Upper lobe of right lung (tissue), 1 donor: ENCODE data around the gene WDR1. TPM values are rescaled to one million over a fixed set of nuclear protein-coding genes. Genes with fewer than 3 reads are reported as not detected.
A peak's percentile ranks its signal among the peaks of the same experiment; 100 is the strongest.

Source experiments
- ATAC-seq: fragments of 200-7000 bp; cut with Tn5 transposase; one replicate; pipeline ENCODE4 v1.9.1; 2020; ENCODE audit warnings: mild to moderate bottlenecking, moderate library complexity
- DNase-seq: peaks from one replicate; pipeline ENCODE4 v3.0.0-alpha.2; 2020
- H3K27ac ChIP-seq: fragments of 200-600 bp; one replicate; pipeline ENCODE4 v1.8.0; 2022
- H3K27me3 ChIP-seq: fragments of 200-600 bp; one replicate; pipeline ENCODE4 v1.8.0; 2022; ENCODE audit warnings: mild to moderate bottlenecking
- H3K36me3 ChIP-seq: fragments of 200-600 bp; one replicate; pipeline ENCODE4 v1.8.0; 2022
- H3K4me1 ChIP-seq: fragments of 200-600 bp; one replicate; pipeline ENCODE4 v1.8.0; 2022
- H3K4me3 ChIP-seq: fragments of 200-600 bp; one replicate; pipeline ENCODE4 v1.8.0; 2022; ENCODE audit warnings: mild to moderate bottlenecking
- H3K9me3 ChIP-seq: fragments of 200-600 bp; one replicate; pipeline ENCODE4 v1.8.0; 2022
- CTCF ChIP-seq: fragments of 200-600 bp; IDR thresholded peaks from one replicate; pipeline ENCODE4 v1.8.0; 2022; ENCODE audit warnings: antibody characterized with exemption
- intact Hi-C: fragments of 100-400 bp; cut with DNase I; formaldehyde crosslinking; loops from one replicate; pipeline ENCODE4 v1.11.0; 2022
- total RNA-seq: library from RNA; stranded (reverse); fragmentation: NEBNext Ultra II Directional; extraction: Animal tissue kit (Norgen Biotek cat#: 25700); gene quantifications from one replicate; pipeline ENCODE4 v1.2.1, GENCODE V29; 2021
- donor health status: DM: no; HTN: yes; CAD: no; lungs with severe emphysema.

The WDR1 gene
- total RNA-seq, 1 donor from 2014 or later = 234 TPM

- intact Hi-C loops = no loop called here
- H3K27ac ChIP-seq = no peak overlapping the region
- peak; percentile 65 for TF ChIP-seq CTCF
Observed at GRCh38 chr4:10063544-10064300, 52.9 kb downstream of the WDR1 start.

GRCh38 chr4:10061650-10062415, 54.8 kb downstream of the WDR1 start:
- Histone ChIP-seq H3K27ac (no peak overlapping the region), H3K9me3 (no peaks in the 10 kb centered on the region), H3K4me1 (peaks cover 10% of the 10 kb centered on the region), H3K4me3 (no peak overlapping the region), H3K27me3 (no peaks in the 10 kb centered on the region), H3K36me3 (no peaks in the 10 kb centered on the region)
- ATAC-seq (no peak), DNase-seq (no peak)
- TF ChIP-seq CTCF = no peak
- intact Hi-C loops = no loop called here

More at GRCh38 chr4:10063544-10064300, 52.9 kb downstream of the WDR1 start:
- ATAC-seq = peak; percentile 95
- Histone ChIP-seq H3K9me3 (no peaks in the 10 kb centered on the region), H3K4me3 (no peak overlapping the region), H3K27me3 (no peaks in the 10 kb centered on the region), H3K4me1 (peaks cover 10% of the 10 kb centered on the region), H3K36me3 (peaks cover 7% of the 10 kb centered on the region)
- DNase-seq = no peak

GRCh38 chr4:10058371-10058770, 58.2 kb downstream of the WDR1 start:
- no peak overlapping the region for H3K27ac ChIP-seq
- H3K36me3 ChIP-seq = no peaks in the 10 kb centered on the region
- peaks cover 2% of the 10 kb centered on the region for H3K4me1 ChIP-seq
- H3K9me3 ChIP-seq = no peaks in the 10 kb centered on the region
- intact Hi-C loops = no loop called here
- DNase-seq (no peak), ATAC-seq (no peak)
- H3K27me3 ChIP-seq = no peaks in the 10 kb centered on the region
- H3K4me3 ChIP-seq = no peak overlapping the region
- TF ChIP-seq CTCF = no peak

- no peak for DNase-seq
- no peaks in the 10 kb centered on the region for H3K9me3 ChIP-seq
- no peaks in the 10 kb centered on the region for H3K4me1 ChIP-seq
- no peaks in the 10 kb centered on the region for H3K27me3 ChIP-seq
- TF ChIP-seq CTCF = no peak
- intact Hi-C loops = no loop called here
- no peak for ATAC-seq
- no peaks in the 10 kb centered on the region for H3K36me3 ChIP-seq
- H3K4me3 ChIP-seq = no peak overlapping the region
- H3K27ac ChIP-seq = no peak overlapping the region
Observed at GRCh38 chr4:10057023-10057395, 59.6 kb downstream of the WDR1 start.

GRCh38 chr4:10056334-10057022, 60.1 kb downstream of the WDR1 start:
- no peak for TF ChIP-seq CTCF
- no peak for ATAC-seq

More at GRCh38 chr4:10056334-10057022, 60.1 kb downstream of the WDR1 start:
- Histone ChIP-seq H3K27ac (no peak overlapping the region), H3K27me3 (no peaks in the 10 kb centered on the region), H3K4me3 (no peak overlapping the region), H3K4me1 (no peaks in the 10 kb centered on the region), H3K36me3 (no peaks in the 10 kb centered on the region), H3K9me3 (no peaks in the 10 kb centered on the region)
- DNase-seq = no peak
- intact Hi-C loops = no loop called here
